Stimulated activated CD8-positive, alpha-beta memory T cell treated with anti-CD3 and anti-CD28 coated beads, Interleukin-15, amount 100 ng/mL, for 48 hours (primary cell): ENCODE measurements around the gene CAMK2D.
"Not testable (repeated sequence)": the region's sequence is repeated elsewhere in the genome, so short reads cannot be mapped to it uniquely, and the experiment has no call there.

Experiments
- DNase-seq, 2 donors: peaks; one replicate each; pipeline ENCODE4 v3.0.0-alpha.2; 2020; ENCODE audit warnings: low read depth in 2 of 2

The CAMK2D gene

GRCh38 chr4:113730467-113731216 is 30.9 kb downstream of the CAMK2D start:
- DNase-seq = no peak

GRCh38 chr4:113727802-113728201 is 33.7 kb downstream of the CAMK2D start:
- DNase-seq = no peak

GRCh38 chr4:113725963-113726362 is 35.6 kb downstream of the CAMK2D start:
- DNase-seq = no peak

GRCh38 chr4:113718252-113718651 is 43.3 kb downstream of the CAMK2D start:
- no peak for DNase-seq

- DNase-seq = no peak
These were observed 49.5 kb downstream of the CAMK2D start for GRCh38 chr4:113711883-113712662.

- no peak for DNase-seq
These were observed 53.3 kb downstream of the CAMK2D start for GRCh38 chr4:113708250-113708649.

- DNase-seq = no peak
These were observed 54.5 kb downstream of the CAMK2D start for GRCh38 chr4:113707048-113707447.

- DNase-seq = not testable (repeated sequence)
These were observed 56.4 kb downstream of the CAMK2D start for GRCh38 chr4:113705097-113705496.

- DNase-seq = not testable (repeated sequence)
These were observed 58.9 kb downstream of the CAMK2D start for GRCh38 chr4:113702596-113702995.

- no peak for DNase-seq
These were observed 60.4 kb downstream of the CAMK2D start for GRCh38 chr4:113701169-113701568.

GRCh38 chr4:113700602-113701150 is 60.9 kb downstream of the CAMK2D start:
- no peak for DNase-seq

- DNase-seq = no peak
These were observed 61.8 kb downstream of the CAMK2D start for GRCh38 chr4:113699772-113700171.

GRCh38 chr4:113697429-113697828 is 64.1 kb downstream of the CAMK2D start:
- no peak for DNase-seq

- no peak for DNase-seq
These were observed 66.0 kb downstream of the CAMK2D start for GRCh38 chr4:113695328-113696169.

GRCh38 chr4:113694008-113694407 is 67.5 kb downstream of the CAMK2D start:
- no peak for DNase-seq

GRCh38 chr4:113692809-113693411 is 68.6 kb downstream of the CAMK2D start:
- DNase-seq = no peak

- DNase-seq = no peak
These were observed 69.9 kb downstream of the CAMK2D start for GRCh38 chr4:113691676-113692075.

GRCh38 chr4:113689394-113689793 is 72.1 kb downstream of the CAMK2D start:
- no peak for DNase-seq

- DNase-seq = no peak
These were observed 74.3 kb downstream of the CAMK2D start for GRCh38 chr4:113687067-113687718.

- not testable (repeated sequence) for DNase-seq
These were observed 76.4 kb downstream of the CAMK2D start for GRCh38 chr4:113685157-113685556.

- DNase-seq = no peak
These were observed 76.9 kb downstream of the CAMK2D start for GRCh38 chr4:113684534-113685091.
